Pericardium fibroblast (primary cell): Measurements from ENCODE around the gene USH1C. TPM values are rescaled to one million over a fixed set of nuclear protein-coding genes. Genes with fewer than 3 reads are reported as not detected.

Experiments used
- total RNA-seq: library from RNA; depleted of rRNA; stranded (reverse); fragments of >200 nt; gene quantifications from 2 replicates; pipeline ENCODE4 v1.2.3, GENCODE V29; 2015

USH1C gene
- not detected in 2 replicates for total RNA-seq

DNA sequence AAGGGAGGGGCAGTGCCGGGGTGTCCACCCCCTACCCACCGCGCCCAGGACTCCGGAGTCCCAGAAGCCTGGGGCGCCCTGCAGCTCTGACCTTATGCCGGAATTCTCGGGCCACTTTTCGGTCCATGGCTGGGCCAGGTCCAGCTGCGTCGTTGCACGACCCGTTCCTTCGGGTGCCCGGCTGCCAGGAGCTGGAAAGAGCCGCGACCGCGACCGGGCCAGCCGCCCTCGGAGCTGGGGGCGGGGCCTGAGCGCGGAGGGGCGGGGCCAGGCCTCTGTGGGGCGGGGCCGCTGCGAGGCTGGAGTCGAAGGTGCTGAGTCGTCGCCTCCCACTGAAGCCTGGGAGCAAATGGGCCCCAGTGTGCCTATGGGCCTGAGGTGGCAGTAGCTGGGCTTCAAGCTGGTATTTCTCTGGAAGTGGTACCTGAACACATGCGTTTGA lies at the start of gene USH1C:
Gene USH1C, minus strand, starts transcription at position 236 of the 442 bp plus-strand sequence. Its CDS starts 109 bp downstream, at position 127.

DNA sequence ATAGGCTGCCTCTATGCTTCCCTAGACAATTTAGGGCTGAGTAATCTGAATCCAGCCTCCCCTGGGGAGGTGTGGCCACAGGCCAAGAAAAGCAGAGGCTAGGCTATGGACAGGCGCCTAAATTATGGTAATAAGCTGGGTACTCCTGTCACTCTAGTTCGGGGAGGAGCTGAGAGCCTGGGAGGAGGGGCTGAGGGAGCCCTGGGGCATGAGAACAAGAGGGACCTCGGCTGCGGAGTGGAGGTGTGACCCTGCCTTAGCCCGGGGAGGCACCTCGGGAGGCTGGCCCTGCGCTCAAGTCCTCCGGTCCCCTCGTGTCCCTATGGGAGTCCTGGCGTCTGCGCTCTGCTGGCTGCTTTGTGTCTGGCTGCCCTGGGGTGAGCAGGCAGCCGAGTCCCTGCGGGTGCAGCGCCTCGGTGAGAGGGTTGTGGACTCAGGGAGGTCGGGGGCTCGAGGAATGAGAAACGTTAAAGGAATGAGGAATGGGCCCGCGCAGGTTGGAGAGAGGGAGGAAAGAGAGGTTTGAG lies 2.9 kb upstream of the USH1C start, which contains the start of gene OTOG:
Gene OTOG, plus strand, starts transcription at position 209 of the 527 bp plus-strand sequence. Its CDS starts 114 bp downstream, at position 323.

GRCh38 chr11:17476317-17477083 lies 67.7 kb downstream of the USH1C start, which contains the start of gene ABCC8:
ABCC8 (minus strand) TSS chr11:17476845; CDS start chr11:17476776, 69 bp downstream.

Other genes starting within 250 kb of the USH1C start
- gene NCR3LG1, start 192.6 kb downstream of the USH1C start, total RNA-seq: 7.7 and 9.3 TPM in 2 replicates
- gene KCNJ11, start 155.8 kb downstream of the USH1C start, total RNA-seq: not detected in 2 replicates
- not detected in 2 replicates for gene ABCC8, start 67.6 kb downstream of the USH1C start, total RNA-seq
- gene OTOG, start 2.8 kb upstream of the USH1C start, total RNA-seq: not detected in 2 replicates
- 0.51 TPM in 1 of 2 replicates, not detected in the other for gene MYOD1, start 175.2 kb upstream of the USH1C start, total RNA-seq
- gene KCNC1, start 190.4 kb upstream of the USH1C start, total RNA-seq: not detected in 2 replicates